Ureter (tissue), 1 donor: ENCODE results near the gene GPR32. TPM values are rescaled to one million over a fixed set of nuclear protein-coding genes. Genes with fewer than 3 reads are reported as not detected.
"Not testable (repeated sequence)": the region's sequence is repeated elsewhere in the genome, so short reads cannot be mapped to it uniquely, and the experiment has no call there.

ENCODE experiments used
- DNase-seq: peaks from one replicate; pipeline ENCODE4 v3.0.0-alpha.2; 2020; ENCODE audit warnings: low spot score
- total RNA-seq: library from RNA; stranded (reverse); gene quantifications from one replicate; pipeline ENCODE4 v1.2.4, GENCODE V29; 2023
- donor health status: DM: yes; HTN: yes; CAD: no.

Gene GPR32
- total RNA-seq, 1 donor from 2014 or later = not detected

DNA sequence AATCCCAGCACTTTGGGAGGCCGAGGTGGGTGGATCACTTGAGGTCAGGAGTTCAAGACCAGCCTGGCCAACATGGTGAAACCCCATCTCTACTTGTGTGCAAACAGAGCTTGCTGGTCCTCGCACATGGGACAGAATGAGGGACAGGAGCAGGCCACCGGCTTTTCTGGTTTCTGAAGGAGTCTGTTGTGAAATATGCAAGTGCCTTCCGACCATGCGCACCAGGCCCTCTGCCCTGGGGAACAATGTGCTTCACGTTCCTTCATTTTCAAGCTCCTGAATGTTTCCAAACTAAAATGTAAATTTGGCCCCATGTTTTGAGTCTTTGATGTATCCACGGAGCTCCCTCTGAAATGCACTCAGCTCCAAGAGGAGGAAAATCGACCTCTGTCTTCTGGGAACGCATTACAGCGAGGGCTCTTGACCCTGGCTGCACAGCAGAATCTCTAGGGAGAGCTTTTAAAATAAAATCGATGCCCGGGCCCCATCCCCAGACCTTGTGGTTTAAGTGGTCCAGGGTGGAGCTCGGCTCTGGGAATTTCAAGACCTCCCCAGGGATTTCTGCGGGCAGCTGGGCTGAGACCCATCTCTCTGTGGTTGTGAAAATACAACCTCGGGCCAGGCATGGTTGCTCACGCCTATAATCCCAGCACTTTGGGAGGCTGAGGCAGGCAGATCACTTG is 10.6 kb downstream of the GPR32 start:
- no peak for DNase-seq

DNA sequence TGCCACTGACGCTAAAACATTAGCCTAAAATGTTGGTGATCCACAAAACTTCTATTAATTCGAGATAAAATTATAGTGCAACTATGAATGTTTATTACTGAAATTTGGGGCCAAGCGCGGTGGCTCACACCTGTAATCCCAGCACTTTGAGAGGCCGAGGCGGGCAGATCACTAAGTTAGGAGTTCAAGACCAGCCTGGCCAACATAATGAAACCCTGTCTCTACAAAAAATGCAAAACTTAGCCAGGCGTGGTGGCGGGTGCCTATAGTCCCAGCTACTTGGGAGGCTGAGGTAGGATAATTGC is 13.5 kb downstream of the GPR32 start:
- not testable (repeated sequence) for DNase-seq

DNA sequence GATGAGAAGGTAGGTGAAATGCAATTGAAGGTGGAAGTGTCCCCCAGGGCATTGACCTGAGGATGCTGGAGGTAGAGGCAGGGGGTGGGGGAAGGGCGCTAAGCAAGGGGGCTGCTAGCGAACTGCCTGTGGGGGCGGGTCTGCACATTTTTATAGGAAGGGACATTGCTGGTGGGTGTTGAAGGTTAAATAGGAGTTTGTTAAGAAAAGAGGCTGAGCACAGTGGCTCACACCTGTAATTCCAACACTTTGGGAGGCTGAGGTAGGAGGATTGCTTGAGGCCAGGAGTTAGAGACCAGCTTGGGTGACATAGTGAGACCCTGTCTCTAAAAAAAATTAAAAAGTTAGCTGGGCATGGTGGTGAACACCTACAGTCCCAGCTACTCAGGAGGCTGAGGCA is 14.4 kb downstream of the GPR32 start:
- DNase-seq = no peak

DNA sequence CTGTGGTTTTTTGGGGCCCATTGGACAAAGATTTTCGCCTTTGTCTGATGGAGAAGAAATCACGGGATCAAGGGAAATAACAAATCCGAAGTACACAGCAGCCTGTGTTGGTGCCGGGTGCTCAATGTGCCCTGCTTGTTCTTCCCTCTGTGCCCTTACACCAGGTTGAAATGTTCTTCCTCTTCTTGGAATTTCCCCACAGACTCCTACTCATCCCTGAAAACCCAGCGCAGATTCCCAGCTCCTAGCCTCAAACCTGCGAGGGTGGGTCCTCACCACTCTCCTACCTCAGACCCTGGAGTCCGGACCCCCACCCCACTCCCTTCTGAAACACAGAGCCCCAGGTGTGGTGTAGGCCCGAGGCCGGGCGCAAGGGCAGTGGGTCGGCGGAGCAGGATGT is 15.1 kb downstream of the GPR32 start:
- no peak for DNase-seq

DNA sequence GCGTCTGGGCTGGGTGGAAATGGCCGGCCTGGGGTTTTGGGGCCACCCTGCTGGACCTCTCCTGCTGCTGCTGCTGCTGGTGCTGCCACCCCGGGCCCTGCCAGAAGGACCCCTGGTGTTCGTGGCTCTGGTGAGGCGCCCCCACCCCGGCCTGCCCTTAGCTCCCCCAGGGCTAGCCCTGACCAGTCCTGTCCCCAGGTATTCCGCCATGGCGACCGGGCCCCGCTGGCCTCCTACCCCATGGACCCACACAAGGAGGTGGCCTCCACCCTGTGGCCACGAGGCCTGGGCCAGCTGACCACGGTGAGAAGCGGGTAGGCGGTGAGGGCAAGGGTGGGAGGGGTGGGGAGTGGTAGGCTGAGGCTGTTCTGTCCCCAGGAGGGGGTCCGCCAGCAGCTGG is 20.1 kb downstream of the GPR32 start, which contains the start of gene ACP4:
Gene ACP4, plus strand, starts transcription at position 20 of the 400 bp plus-strand sequence. Its CDS starts 0 bp downstream, at position 20.
- no peak for DNase-seq

DNA sequence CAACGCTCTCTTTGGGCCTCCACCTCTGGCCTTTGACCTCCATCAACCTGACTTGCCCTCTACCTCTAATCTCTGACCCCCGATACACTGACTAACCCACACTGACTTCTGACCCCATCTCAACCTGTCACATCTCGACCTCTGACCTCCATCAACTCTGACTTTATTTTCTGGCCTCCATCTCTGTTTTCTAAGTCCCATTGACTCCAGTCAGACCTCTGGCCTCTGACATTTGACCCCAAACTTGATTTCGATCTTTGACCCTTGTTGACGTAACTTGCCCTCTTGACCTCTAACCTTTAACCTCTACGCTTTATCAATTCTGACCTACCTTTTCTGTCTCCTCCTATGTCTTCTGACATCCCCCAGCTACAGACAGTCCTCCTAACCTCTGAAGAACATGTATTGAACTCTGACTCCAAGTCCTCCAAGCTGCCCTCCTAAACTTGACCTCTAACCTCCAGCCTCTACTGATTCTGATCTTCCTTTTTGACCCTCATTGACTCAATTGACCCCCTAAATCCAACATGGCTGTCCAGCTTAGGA is 20.7 kb downstream of the GPR32 start:
- no peak for DNase-seq

DNA sequence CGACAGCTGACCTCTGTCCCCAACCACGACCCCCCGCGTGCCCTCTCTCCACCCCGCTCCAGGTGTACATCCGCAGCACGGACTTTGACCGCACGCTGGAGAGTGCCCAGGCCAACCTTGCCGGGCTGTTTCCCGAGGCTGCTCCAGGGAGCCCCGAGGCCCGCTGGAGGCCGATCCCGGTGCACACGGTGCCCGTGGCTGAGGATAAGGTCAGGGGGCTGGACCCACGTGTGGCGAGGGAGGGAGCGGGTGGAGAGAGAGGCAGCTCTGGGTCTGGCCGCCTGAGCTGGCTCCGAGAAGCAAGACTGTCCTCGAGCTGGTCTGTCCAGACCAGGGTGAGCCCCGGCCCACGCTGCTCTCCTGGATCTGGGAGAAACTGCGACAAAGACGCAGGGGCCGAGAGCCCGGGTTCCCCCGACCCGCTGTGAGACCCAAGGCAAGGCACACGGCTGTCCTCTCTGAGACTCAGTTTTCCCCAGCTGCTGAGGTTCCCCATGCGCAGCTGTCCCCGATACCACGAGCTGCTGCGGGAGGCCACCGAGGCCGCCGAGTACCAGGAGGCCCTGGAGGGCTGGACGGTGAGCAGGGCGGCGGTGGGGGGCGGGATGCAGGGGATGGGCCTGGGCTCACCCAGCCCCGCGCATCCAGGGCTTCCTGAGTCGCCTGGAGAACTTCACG is 21.5 kb downstream of the GPR32 start:
- no peak for DNase-seq

DNA sequence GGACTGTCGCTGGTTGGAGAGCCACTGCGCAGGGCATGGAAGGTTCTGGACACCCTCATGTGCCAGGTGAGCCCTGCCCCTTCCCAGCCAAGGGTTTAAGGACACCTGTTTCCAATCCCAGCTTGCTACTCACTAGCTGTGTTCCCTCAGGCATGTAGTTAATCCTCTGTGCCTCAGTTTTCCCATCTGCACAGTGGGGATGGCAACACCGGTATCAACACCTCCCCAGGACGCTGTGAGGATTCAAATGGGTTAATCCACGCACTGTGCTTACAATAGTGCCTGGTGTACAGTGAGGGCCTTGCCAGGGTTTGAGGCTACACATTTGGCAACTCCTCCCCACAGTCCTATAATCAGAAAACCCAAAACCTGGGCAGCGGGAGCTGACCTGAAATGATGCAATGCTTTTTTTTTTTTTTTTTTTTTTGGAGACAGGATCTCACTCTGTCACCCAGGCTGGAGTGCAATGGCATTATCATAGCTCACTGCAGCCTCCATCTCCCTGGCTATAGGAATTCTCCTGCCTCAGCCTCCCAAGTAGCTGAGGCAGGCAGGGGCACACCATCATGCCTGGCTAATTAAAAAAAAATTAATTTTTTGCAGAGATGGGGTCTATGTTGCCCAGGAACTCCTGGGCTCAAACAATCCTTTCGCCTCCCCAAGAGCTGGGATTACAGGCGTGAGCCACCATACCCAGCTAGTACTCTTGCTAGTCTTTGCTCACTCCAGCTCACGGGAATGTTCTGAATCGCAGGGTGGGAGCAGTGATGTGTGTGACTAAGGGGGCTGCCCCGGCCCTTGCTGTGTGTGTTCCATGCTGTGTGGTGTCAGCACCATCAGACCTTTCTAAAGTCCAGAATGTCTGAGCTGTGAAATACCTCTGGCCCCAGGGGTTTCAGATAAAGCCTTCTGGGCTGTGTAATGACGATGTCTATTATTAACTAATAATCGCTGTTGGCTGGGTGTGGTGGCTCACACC is 22.3 kb downstream of the GPR32 start:
- no peak for DNase-seq

DNA sequence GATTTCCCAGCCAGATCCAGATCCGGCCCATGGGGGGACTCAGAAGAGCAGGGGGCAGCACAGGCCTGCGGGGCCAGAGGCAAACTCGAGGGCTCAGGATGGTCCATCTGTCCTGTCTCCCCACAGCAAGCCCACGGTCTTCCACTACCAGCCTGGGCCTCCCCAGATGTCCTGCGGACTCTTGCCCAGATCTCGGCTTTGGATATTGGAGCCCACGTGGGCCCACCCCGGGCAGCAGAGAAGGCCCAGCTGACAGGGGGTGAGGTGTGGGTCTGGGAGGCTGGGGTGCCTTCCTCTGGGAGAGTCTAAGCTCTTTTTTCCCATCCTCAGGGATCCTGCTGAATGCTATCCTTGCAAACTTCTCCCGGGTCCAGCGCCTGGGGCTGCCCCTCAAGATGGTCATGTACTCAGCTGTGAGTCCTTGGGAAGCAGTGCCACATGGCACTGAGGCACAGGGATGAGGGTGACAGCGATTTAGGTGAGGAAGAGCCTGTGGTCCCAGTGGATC is 23.3 kb downstream of the GPR32 start:
- no peak for DNase-seq

DNA sequence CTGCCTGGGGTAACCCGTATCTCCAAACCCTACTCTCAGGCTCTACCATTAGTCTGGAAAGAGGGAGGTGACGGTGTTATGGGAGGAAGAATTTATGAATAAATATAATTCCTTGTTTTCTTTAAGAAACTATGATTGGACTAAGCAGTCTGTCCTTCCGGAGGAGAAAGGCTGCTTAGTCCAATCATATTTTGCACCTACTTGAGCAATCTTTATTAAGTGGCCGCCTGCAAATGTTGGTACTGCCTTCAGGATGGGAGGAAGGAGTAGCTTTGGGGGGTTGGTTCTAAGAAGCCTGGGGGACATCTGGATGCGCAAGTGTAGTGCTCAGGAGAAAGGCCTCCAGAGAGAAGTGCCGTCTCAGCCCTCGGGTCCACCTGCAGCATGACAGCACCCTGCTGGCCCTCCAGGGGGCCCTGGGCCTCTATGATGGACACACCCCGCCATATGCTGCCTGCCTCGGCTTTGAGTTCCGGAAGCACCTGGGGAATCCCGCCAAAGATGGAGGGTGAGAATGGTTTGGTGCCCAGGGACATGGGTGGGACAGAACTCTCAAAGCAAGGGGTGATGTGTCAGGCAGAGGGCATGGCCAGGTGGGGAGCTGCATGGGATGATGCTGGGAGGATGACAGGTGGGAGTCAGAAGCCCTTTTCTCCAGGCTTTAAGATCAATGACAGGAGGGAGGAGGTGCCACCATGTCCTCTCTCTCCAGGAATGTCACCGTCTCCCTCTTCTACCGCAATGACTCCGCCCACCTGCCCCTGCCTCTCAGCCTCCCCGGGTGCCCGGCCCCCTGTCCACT is 24.0 kb downstream of the GPR32 start:
- DNase-seq = no peak

DNA sequence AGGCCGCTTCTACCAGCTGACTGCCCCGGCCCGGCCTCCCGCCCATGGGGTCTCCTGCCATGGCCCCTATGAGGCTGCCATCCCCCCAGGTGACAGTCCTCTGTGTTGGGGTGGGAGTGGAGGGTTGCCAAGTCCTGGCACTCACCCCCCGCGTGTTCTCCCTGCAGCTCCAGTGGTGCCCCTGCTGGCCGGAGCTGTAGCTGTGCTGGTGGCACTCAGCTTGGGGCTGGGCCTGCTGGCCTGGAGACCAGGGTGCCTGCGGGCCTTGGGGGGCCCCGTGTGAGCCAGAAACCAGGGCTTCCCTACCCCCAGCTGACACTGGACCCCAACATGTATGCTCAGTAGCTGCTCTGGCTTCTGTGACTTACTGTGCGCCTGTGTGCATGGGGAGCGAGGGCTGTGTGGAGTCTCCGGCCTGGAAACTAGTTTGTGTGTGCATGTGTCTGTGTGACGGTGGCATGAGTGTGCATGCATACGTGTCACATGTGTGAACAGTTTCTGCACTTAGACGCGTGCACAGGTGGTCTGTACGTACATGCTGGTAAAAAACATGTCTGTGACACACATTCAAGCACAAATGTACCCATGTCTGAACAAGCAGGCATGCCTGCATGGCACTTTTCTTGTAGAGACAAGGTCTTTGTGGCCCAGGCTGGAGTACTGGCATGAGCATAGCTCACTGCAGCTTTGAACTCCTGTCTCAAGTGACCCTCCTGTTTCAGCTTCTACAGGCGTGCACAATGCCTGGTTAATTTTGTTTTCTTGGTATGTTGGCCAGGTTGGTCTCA is 24.8 kb downstream of the GPR32 start:
- DNase-seq = no peak

DNA sequence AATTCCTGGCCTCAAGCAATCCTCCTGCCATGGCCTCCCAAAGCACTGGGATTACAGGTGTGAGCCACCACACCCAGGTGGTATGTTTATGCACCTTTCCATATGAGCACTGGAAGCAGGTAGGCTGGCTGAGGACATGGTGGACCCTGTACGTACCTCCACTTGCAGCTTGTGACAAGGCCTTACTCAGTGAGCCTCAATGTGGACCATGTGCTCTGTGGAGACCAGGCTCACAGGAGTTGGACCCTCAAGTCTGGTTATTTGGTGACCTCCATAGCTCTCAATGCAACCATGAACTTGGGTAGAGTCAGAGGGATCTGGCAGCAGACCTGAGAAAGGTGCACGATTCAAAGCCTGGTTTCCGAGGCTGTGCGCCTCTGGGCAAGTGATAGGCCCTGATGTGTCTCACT is 25.4 kb downstream of the GPR32 start:
- no peak for DNase-seq

DNA sequence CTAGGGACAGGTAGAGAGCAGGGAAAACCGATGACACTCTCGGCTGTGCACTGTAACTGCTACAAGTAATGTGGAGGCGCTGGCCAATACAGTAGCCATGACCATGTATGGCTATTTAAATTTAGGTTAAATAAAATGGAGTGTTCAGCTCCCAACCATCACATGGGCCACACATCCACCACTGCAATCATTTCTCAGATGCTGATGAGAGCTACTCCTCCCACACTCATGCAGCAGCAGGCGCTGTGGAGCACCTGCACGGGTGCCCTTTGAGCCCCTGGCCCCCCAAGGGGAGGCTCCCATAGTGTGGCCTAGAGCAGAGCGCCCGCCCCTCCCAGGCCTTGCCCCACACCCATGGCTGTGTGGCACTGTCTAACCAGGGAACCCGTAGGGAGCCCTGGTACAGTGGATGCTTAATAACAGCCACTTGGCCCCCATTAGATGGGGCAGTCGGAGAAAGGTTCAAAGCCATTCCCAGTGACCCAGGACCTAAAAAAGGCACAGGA is 25.9 kb downstream of the GPR32 start:
- no peak for DNase-seq

DNA sequence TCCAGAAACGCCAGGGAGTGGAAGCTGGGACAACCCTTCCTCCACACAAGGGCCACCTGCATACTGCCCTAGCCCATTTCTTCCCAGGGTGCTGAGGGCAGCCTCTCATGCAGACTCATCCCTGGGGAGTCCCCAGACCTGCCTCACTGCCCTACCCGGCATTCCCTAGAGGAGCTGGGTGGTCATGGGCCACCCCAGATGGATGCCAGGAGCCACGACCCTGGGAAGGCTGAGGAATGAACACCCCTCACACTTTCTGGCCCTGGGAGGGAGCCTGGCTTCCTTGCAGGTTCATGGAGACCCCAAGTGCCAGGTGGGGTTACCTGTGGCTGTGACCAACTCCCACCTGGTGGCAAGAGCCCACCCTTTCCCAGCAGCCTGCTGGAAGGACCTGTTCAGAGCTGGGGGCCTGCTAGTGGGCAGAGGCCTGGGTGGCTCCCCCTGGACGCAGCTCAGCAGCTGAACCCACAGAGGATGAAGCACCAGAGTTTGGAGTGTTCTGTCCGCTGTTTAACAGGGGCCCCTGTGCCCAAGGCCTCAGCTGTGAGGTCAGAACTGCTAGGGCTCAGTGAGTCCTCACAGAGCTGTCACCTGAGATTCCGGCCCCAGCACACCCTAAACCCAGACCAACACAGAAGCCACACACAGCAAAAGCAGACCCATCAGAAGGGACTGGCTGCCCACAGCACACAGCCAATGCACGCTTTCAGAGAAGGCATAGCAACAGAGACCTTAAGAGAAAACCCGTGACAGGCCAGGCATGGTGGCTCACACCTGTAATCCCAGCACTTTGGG is 26.6 kb downstream of the GPR32 start:
- DNase-seq = no peak

DNA sequence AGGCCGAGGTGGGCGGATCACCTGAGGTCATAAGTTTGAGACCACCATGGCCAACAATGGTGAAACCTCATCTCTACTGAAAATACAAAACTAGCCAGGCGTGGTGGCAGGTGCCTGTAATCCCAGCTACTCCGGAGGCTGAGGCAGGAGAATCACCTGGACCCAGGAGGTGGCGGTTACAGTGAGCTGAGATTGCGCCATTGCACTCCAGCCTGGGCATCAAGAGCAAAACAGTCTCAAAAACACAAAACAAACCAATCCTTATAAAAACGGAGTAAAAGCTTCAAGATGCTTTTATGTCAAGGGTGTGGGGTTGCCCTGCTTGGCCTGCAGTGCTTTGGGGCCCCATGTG is 27.1 kb downstream of the GPR32 start:
- DNase-seq = no peak

DNA sequence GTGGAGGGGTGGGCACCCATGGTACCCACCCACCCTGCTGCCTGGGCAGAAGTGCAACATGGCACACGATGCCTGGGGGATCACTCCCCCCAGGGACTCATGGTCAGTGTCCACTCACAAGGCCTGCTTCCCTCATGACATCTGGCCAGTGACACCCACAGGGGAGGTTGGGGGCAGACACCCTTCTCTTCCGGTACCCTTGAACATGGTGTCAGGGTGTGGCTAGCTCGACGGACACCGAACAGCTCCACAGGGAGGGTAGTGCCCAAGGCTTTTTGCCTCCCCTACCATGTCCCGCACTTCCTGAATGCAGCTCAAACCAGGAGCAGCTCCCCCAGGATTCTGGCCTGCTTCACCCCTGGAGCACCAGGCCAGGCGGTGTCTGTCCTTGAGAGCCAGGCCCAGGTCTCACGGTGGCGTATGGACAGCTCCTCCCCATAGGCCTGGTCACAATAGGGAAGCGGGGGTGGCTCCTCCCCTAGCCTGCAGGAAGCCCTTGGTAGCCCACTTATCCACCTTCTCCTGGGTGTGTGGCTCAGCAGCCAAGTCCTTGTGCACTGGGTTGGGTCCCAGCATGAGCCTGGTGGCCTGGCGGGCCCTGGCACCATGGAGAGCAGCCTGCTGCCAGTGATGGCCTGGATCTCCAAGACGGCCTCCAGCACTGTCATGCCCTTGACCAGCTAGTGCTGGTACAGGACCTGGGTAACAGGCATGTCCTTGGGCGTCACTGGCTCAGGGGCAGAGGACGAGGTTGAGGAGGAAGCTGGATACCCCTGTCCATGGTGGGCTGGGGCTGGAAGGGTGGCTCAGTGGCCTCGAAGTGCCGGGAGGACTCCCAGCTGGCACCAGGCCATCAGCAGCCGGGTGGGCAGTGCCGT is 27.8 kb downstream of the GPR32 start:
- DNase-seq = no peak

DNA sequence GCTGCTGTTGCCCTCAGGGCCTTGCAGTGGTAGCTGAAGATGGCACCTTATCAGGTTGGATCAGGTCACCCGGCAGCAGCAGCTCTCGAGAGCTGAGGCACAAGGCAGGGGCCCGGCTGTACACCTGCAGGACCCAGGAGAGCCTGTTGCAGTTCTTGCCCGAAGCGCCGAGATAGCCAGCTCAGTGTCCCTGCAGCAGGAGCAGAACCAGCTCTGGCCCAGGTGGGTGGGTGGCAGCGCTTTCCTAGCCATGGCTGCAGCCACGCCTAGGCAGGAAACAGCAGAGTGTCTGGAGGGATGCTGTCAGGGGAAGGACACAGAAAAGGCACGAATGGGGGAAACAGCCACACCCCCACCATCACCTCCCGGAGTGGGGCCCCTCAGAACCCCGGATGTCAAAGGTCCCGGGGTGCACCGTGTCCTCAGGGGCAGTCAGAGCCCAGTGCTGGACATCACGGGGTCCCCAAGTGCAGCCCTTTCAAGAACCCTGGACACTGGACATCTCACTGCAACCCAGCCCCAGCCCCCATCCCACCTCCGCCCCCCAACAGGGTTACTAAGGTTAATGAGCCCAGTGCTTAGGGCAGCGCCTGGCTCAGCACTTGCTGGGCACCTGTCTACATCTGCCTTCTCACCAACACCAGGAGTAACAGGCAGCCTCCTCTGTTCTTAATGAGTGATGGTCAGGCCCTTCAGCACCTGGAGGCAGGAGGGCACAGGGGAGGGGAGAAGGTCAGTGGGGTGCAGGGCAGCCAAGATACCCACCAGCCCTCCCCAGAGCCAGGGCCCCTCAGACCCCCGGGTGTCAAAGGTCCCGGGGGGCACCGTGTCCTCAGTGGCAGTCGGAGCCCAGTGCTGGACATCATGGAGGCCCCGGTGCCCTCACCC is 28.6 kb downstream of the GPR32 start:
- DNase-seq = no peak

DNA sequence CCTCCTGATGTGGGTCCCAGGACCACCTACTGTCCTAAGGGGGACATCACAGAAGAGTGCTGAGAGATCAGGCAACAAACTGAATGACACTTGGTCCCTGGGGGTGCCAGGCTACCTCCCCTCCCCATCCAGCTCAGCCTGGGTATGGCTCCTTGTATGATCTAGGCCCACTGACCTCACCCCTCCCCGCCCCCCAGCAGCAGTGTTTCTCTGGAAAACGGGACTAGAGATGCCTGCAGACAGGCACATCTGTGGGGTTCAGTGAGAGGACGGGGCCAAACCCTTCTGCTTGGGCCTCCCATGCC is 29.2 kb downstream of the GPR32 start:
- DNase-seq = no peak
